COLO668 (cell line): ENCODE measurements around the gene KCNIP3.

Experiments used
- DNase-seq: peaks from one replicate; lab custom pipeline; 2025; ENCODE audit not compliant: unreplicated experiment; lab: John Stamatoyannopoulos, UW

The KCNIP3 gene

GRCh38 chr2:95312543-95313201, 15.5 kb downstream of the KCNIP3 start:
- no peak for DNase-seq

GRCh38 chr2:95313296-95314131, 16.4 kb downstream of the KCNIP3 start:
- DNase-seq = no peak

GRCh38 chr2:95314598-95314963, 17.4 kb downstream of the KCNIP3 start:
- no peak for DNase-seq

GRCh38 chr2:95314964-95315611, 17.9 kb downstream of the KCNIP3 start:
- peak; percentile 50 for DNase-seq

- DNase-seq = no peak
These were observed 18.8 kb downstream of the KCNIP3 start for GRCh38 chr2:95315801-95316411.

GRCh38 chr2:95316466-95317122, 19.4 kb downstream of the KCNIP3 start:
- DNase-seq = no peak

- DNase-seq = no peak
These were observed 20.0 kb downstream of the KCNIP3 start for GRCh38 chr2:95317123-95317500.

GRCh38 chr2:95317665-95318425, 20.7 kb downstream of the KCNIP3 start:
- DNase-seq = no peak

- no peak for DNase-seq
These were observed 21.5 kb downstream of the KCNIP3 start for GRCh38 chr2:95318431-95319220.

GRCh38 chr2:95319481-95320343, 22.6 kb downstream of the KCNIP3 start:
- no peak for DNase-seq

- no peak for DNase-seq
These were observed 23.2 kb downstream of the KCNIP3 start for GRCh38 chr2:95320344-95320712.

- no peak for DNase-seq
These were observed 24.0 kb downstream of the KCNIP3 start for GRCh38 chr2:95320986-95321767.

GRCh38 chr2:95323347-95324155, 26.4 kb downstream of the KCNIP3 start:
- DNase-seq = peak; percentile 57

GRCh38 chr2:95325026-95325425, 27.9 kb downstream of the KCNIP3 start:
- DNase-seq = no peak

GRCh38 chr2:95325590-95326432, 28.7 kb downstream of the KCNIP3 start:
- no peak for DNase-seq

- no peak for DNase-seq
These were observed 29.4 kb downstream of the KCNIP3 start for GRCh38 chr2:95326433-95327140.
